Stimulated activated CD8-positive, alpha-beta memory T cell treated with anti-CD3 and anti-CD28 coated beads, Interleukin-4, amount 100 ng/mL, for 24 hours (primary cell): ENCODE results near the gene SRSF1.
"Not testable (repeated sequence)": the region's sequence is repeated elsewhere in the genome, so short reads cannot be mapped to it uniquely, and the experiment has no call there.

Experiments used
- DNase-seq: peaks from one replicate; pipeline ENCODE4 v3.0.0-alpha.2; 2020; ENCODE audit warnings: low read depth

Gene SRSF1

DNA sequence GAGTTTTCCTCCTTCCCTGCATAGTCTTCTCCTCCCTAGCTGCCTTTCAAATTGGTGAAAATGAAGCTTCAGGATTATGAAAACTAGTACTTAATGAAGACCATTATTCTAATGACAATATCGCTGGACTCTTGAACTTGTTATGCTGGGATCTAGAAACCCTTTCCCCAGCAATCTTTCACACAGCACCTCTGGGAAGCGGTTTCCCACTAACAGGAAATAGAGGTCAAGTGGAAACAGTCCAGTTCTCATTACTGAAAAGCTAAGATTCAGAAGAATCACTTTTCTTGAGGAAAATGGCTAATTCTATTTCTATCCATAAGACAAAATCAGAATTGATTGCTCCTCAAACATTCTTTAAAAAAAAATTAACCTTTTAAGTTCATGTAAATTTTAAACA is 17.0 kb downstream of the SRSF1 start:
- no peak for DNase-seq

- DNase-seq, result no peak
Measured at GRCh38 chr17:57988301-57989250, 18.5 kb downstream of the SRSF1 start.

DNA sequence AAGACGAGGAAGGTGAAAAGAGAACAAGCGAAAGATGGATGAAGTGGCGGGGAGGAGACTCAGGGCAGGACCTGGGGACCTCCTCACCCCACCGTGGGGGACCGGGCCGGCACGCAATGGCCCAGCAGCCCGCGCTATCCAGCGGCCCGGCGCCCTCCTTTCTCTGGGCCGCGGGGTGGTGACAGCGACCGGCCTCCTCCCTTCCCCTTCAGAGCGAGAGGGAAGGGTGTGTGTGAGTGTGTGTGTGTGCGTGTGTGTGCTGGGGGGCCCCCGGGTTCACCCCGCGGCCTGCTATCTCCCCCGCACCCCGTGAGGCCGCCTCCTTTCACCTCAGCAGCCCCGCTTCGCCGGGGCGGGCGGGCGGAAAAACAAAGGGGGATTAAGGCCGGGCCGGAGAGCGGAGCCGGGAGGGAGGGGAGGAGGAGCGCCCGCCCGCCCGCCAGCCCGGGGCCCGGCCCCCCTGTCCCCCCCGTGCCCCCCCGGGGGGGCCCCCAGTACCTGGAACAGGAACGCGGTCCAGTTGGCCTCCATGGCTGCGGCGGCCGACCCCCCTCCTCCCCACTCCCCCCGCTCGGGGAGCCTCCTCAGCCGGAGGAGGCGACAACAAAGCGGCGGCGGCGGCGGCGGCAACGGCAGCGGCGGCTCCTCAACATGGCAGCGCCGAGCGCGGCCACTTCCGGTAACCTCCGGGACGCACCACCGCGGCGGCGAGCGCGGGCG is 19.3 kb downstream of the SRSF1 start, which contains the start of gene VEZF1:
VEZF1 (minus strand) TSS at position 674 of the 720 bp plus-strand sequence; CDS start at position 531, 143 bp downstream.
- DNase-seq, result peak; percentile 68

- DNase-seq, result peak; percentile 26
Measured at GRCh38 chr17:57986841-57987580, 20.0 kb downstream of the SRSF1 start.

- DNase-seq, result no peak
Measured at GRCh38 chr17:57985675-57985974, 21.4 kb downstream of the SRSF1 start.

DNA sequence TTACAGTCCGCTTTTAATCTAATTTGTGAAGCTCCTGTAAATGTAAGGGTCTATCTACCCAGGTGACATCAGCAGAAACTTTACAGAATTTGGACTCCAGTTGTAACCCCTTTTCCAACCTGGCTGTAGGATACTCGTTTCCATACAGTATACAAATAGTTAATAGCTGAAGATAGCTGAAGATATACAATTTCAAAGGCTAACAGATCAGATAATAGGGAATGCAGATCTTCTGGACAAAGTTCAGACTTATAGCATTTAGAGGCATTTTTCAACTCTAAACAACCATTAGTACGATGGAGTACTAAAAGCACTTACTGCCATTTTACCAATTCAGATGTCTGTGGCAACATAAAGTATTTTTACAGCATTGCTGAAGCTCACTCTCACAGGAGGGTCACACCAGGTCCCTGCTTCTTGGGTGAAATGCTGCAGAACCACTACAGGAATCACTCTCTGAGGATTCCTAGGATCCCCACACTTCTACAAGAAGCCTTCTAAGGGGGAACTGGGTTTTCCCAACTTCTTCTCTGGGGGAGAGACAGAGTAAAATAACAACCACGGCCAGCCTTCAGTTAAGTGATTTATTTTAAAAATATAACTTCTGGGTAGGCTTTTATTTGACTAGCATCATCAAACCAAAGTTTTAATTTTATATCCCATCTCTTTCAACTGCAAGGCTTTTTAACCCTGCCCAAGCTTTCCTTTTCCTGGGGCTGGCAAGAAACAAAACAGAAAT is 21.9 kb downstream of the SRSF1 start:
- DNase-seq, result no peak

DNA sequence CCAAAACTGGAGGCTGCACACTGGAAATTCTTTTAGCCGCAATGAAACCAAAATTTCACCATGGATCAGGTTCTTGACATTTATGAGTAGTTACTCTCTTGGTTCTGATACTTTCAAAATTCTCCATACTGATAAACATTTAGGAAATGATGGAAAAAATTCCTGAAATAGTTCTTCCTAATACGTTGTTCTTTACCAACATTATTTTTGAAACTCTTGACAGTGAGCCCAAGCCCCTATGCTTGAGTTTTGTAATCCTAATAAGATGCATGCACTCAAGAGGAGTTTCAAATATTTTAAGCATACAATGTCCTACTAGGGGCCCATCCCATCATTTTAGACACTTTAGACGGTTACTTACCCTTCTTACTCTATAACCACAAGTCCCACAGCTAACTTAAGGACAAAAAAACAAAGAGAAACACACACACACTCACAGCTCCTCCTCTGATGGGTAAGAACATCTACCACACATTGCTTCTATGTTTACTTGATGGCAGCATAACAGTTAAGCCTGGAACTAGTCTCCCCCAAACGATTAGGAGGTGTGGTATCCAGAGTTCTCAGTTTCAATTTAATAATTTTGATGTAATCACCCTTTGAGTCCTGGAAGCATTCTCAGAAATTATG is 22.7 kb downstream of the SRSF1 start:
- no peak for DNase-seq

DNA sequence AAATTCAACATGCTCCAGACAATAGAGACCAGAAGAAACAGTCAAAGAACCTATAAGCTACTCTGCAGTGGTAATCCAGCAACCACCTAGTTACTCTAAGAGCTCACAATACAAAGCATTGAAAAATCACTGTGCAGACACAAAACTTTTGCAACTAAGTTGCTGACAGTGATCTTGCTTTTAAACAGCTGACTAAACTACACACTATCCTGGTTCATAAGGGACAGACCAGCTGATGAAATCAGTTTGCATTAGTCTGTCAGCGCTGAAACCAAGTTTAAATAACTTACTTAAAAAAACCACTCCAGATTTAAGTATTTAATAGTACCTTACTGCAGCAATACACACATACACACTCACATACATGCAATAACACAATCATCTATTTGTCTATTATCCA is 23.6 kb downstream of the SRSF1 start:
- DNase-seq, result no peak

GRCh38 chr17:57982452-57983170 is 24.4 kb downstream of the SRSF1 start:
- DNase-seq, result no peak

DNA sequence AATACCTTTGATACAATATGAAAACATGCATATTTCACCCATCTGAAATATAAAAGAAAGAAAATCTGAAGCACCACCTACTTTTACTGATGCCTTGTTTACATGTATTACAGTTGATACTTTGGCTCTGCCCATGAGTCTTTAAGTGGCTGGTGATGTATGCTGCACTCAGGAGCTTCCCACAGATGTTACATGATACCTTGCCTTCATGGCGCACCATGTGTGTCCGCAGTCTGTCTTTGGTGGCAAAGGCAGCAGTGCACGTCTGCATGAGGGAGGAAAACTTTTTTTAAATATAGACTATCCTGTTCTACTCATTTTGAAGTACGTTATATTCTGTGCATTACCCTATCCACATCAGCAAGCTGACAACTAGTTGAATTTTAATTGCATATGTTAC is 26.5 kb downstream of the SRSF1 start:
- DNase-seq, result no peak

GRCh38 chr17:57979076-57979475 is 28.0 kb downstream of the SRSF1 start:
- no peak for DNase-seq

DNA sequence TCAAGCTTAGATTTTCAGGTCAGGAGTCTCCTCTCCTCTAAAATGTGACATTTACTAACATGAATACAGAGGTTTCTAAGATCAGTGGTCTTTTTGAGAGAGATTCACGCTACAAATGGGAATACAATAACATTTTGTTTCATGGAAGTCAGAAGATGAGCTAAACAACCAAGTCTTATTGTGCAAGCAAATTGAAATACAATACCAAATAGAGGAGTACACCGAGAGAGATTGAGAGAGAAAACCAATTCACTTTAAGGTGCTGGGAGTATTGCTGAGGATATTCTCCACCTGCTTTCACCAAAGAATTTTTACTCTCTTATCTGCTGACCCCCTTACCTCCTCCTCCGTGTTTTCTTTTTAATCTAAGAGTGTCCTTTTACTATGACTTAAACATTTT is 30.5 kb downstream of the SRSF1 start:
- DNase-seq, result no peak

DNA sequence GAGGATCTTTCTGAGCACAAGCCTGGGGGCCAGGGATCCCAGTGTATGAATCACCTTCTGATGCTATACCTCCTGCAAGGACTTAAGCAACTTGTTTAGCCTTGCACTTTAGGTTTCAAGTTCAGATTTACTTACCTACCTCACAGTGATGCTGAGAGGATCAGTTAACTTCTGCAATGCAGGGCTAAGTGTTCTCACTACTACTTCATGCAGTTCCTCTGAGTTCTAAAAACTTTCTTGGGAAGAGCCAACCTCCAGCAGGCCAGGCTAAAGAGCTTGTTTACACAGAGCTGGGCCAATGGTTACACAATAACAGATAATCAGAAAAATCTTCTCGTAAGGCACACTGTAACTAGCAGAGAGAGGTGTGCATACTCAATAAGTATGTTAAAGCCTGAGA is 32.0 kb downstream of the SRSF1 start:
- DNase-seq, result no peak

DNA sequence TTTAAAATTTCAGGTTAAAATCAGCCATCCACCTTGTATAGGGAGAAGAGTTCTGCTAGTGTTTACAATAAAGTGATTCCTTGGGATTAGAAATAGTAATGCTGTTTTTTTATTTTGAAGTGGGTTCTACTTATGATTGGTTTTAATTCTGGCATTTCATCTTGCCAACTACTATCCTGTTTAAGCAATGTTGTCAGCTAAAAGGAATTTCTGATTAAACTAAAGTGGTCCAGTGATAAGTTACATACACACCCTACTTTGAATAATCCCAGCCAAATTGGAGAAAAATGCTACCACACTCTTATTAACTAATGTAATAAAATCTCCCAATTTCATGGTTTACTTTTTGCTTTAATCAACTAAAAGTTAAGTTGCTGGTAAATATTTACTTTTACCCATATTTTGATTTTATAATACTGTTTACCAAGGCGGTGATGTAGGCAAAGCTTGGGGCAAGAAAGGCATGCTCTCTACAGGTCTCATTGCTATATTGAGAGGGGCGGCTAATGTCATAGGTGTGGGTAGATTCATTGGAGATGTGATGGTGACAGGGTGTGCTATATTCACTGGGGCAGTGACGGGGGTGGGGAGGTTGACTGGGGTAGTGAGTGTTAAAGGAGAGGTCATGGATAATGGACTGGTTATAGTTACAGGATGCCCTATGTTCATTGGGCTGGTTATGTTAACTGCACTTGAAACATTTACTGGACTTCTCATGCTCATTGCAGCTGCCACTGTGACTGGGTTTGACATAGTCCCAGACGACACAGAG is 32.8 kb downstream of the SRSF1 start:
- not testable (repeated sequence) for DNase-seq

- no peak for DNase-seq
Measured at GRCh38 chr17:57972151-57972550, 34.9 kb downstream of the SRSF1 start.

DNA sequence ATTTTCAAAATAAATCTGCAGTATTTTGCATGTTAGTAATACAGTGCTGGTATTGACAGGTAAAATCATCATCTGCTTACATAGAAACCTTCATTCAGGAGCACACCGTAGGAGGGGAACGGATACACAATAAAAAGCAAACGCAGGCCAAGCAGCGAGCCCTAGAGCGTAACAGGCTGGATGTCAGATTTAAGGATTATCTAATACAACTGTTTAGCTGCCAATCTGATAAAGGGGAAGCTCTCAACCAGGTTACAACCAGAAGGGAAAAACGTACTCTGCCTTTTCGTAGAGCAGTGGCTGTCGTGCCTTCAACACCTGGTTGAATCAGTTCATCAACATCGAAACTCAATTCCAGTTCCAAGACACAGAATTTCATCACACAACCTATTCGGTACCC is 35.5 kb downstream of the SRSF1 start:
- DNase-seq, result no peak

- no peak for DNase-seq
Measured at GRCh38 chr17:57970710-57971109, 36.3 kb downstream of the SRSF1 start.

GRCh38 chr17:57968456-57968855 is 38.6 kb downstream of the SRSF1 start:
- no peak for DNase-seq

DNA sequence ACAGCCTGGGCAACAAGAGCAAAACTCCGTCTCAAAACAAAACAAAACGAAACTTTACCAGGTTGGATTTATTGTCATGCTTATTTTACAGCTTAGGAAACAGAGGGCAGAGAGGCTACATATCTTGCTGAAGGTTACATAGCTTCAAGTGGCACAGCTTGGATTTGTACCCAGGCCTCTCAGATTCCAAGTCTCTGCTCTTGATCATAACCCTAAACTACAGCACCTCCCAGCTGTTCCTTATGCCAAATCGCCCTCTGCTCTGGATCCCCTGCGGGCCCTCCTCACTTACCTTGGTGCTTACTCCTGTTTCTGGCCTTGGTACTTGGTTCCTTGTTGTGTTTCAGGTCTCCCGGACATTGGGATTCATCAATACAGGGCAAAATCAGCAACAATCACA is 40.2 kb downstream of the SRSF1 start:
- no peak for DNase-seq

GRCh38 chr17:57966246-57966645 is 40.8 kb downstream of the SRSF1 start:
- no peak for DNase-seq
